Mononuclear cell (primary cell): ENCODE data around the gene IL2RA. TPM values are rescaled to one million over a fixed set of nuclear protein-coding genes. Genes with fewer than 3 reads are reported as not detected.
"Not testable (repeated sequence)": the region's sequence is repeated elsewhere in the genome, so short reads cannot be mapped to it uniquely, and the experiment has no call there.

Source experiments
- H3K27me3 ChIP-seq: 2 replicates; pipeline ENCODE4 v1.6.0; 2011; ENCODE audit warnings: low read length, control low read depth; ENCODE audit not compliant: insufficient read depth
- H3K4me1 ChIP-seq: 2 replicates; pipeline ENCODE4 v1.5.1; 2011; ENCODE audit warnings: mild to moderate bottlenecking, low read length, control low read depth; ENCODE audit not compliant: insufficient read depth
- H3K4me3 ChIP-seq: 2 replicates; pipeline ENCODE4 v1.5.1; 2011; ENCODE audit warnings: mild to moderate bottlenecking, low read length, moderate library complexity
- H3K9me3 ChIP-seq: 2 replicates; pipeline ENCODE4 v1.5.1; 2011; ENCODE audit warnings: low read depth, mild to moderate bottlenecking, control low read depth, low read length
- total RNA-seq: library from RNA; depleted of rRNA; stranded (reverse); fragments of >200 nt; gene quantifications from one replicate; pipeline ENCODE4 v1.2.3, GENCODE V29; 2012

The IL2RA gene
- total RNA-seq, 1 donor: 3.7 TPM

GRCh38 chr10:5963591-5963990 is 98.6 kb downstream of the IL2RA start:
- no peaks in the 10 kb centered on the region for H3K27me3 ChIP-seq
- H3K9me3 ChIP-seq: no peaks in the 10 kb centered on the region
- H3K4me3 ChIP-seq: no peak overlapping the region
- no peaks in the 10 kb centered on the region for H3K4me1 ChIP-seq

DNA sequence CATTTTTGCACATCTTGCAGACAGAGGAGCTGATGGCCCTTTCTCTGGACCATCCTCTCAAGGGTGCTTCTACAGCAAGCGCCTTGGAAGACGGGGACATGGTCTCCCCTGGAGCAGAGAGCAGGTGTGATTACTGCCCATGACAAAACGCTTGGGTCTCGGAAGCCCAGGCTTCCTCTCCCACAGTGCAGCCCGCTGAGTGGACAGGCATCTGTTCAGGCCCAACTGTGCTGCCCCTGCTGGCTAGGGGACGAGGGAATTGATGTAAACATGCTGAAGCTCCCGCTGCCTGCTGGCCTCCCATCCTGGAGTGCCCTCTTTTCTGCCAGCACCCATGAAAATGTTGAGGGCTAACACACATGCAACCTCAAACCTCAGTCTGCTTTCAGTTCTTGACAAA is 99.1 kb downstream of the IL2RA start:
- no peaks in the 10 kb centered on the region for H3K27me3 ChIP-seq
- H3K9me3 ChIP-seq: no peaks in the 10 kb centered on the region
- H3K4me1 ChIP-seq: no peaks in the 10 kb centered on the region
- H3K4me3 ChIP-seq: no peak overlapping the region

GRCh38 chr10:5962358-5962940 is 99.7 kb downstream of the IL2RA start:
- not testable (repeated sequence) for H3K27me3 ChIP-seq, H3K4me1 ChIP-seq, H3K4me3 ChIP-seq, H3K9me3 ChIP-seq

GRCh38 chr10:5961405-5962100 is 100.6 kb downstream of the IL2RA start:
- no peaks in the 10 kb centered on the region for H3K9me3 ChIP-seq
- H3K27me3 ChIP-seq: no peaks in the 10 kb centered on the region
- H3K4me1 ChIP-seq: no peaks in the 10 kb centered on the region
- H3K4me3 ChIP-seq: no peak overlapping the region

DNA sequence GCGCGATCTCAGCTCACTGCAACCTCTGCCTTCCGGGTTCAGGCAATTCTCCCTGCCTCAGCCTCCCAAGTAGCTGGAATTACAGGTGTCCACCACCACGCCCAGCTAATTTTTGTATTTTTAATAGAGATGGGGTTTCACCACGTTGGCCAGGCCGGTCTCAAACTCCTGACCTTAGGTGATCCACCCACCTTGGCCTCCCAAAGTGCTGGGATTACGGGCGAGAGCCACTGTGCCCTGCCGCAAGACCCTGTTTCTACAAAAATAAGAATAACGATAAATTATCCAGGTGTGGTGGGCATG is 101.2 kb downstream of the IL2RA start:
- H3K4me3 ChIP-seq, H3K27me3 ChIP-seq, H3K4me1 ChIP-seq, H3K9me3 ChIP-seq: not testable (repeated sequence)

Other genes with a start within 250 kb of the IL2RA start
- gene GDI2, start 248.9 kb downstream of the IL2RA start, total RNA-seq: 351 TPM
- gene ANKRD16, start 172.5 kb downstream of the IL2RA start, total RNA-seq: 2.0 TPM
- gene FBH1, start 172.1 kb downstream of the IL2RA start, total RNA-seq: 36.5 TPM
- gene IL15RA, start 84.8 kb downstream of the IL2RA start, total RNA-seq: 5.1 TPM
- 80.0 TPM for gene RBM17, start 26.7 kb upstream of the IL2RA start, total RNA-seq
- 208 TPM for gene PFKFB3, start 140.6 kb upstream of the IL2RA start, total RNA-seq